AG09319 (cell line): ENCODE measurements around the gene ASB15.

Experiments
- DNase-seq: peaks from one replicate; pipeline ENCODE4 v3.0.0-alpha.2; 2010; ENCODE audit warnings: low read depth; ENCODE audit errors: extremely low read depth
- CTCF ChIP-seq: IDR thresholded peaks from 2 replicates; pipeline ENCODE4 v1.5.1; 2011; ENCODE audit warnings: low read depth, mild to moderate bottlenecking, inconsistent platforms, low read length, moderate library complexity

Gene ASB15

GRCh38 chr7:123562121-123562520, 39.5 kb upstream of the ASB15 start:
- no peak for TF ChIP-seq CTCF
- DNase-seq = no peak

GRCh38 chr7:123569352-123570010, 32.1 kb upstream of the ASB15 start:
- TF ChIP-seq CTCF = no peak
- no peak for DNase-seq

GRCh38 chr7:123570390-123571182, 31.0 kb upstream of the ASB15 start:
- no peak for TF ChIP-seq CTCF
- DNase-seq = no peak

GRCh38 chr7:123571187-123571586, 30.4 kb upstream of the ASB15 start:
- TF ChIP-seq CTCF = no peak
- DNase-seq = no peak

GRCh38 chr7:123571684-123572083, 29.9 kb upstream of the ASB15 start:
- DNase-seq = no peak
- TF ChIP-seq CTCF = no peak

GRCh38 chr7:123573341-123573740, 28.3 kb upstream of the ASB15 start:
- no peak for TF ChIP-seq CTCF
- DNase-seq = no peak

GRCh38 chr7:123573896-123574467, 27.6 kb upstream of the ASB15 start:
- TF ChIP-seq CTCF = no peak

More at GRCh38 chr7:123573896-123574467, 27.6 kb upstream of the ASB15 start:
- no peak for DNase-seq
